ENCODE results near the gene LSM7.

The LSM7 gene

GRCh38 chr19:2321565-2322283 is 6.7 kb downstream of the LSM7 start:
- Histone ChIP-seq H3K27me3 (replicated peaks; ENCODE audit: control insufficient read depth, insufficient read depth, low read length, poor library complexity, severe bottlenecking) (no peaks in the 10 kb centered on the region), H3K27ac (ENCODE audit: insufficient read depth, low read length, poor library complexity, severe bottlenecking) (no peak overlapping the region), H3K9me3 (ENCODE audit: control insufficient read depth, low read length) (no peaks in the 10 kb centered on the region), H3K36me3 (ENCODE audit: control insufficient read depth, insufficient read depth, low read length) (peaks cover 28% of the 10 kb centered on the region), H3K4me1 (ENCODE audit: control insufficient read depth, insufficient read depth, low read length, poor library complexity, severe bottlenecking) (no peaks in the 10 kb centered on the region), H3K4me3 (ENCODE audit: insufficient read depth, low read depth, low read length, poor library complexity, severe bottlenecking) (no peak overlapping the region)
- no peak for DNase-seq

DNA sequence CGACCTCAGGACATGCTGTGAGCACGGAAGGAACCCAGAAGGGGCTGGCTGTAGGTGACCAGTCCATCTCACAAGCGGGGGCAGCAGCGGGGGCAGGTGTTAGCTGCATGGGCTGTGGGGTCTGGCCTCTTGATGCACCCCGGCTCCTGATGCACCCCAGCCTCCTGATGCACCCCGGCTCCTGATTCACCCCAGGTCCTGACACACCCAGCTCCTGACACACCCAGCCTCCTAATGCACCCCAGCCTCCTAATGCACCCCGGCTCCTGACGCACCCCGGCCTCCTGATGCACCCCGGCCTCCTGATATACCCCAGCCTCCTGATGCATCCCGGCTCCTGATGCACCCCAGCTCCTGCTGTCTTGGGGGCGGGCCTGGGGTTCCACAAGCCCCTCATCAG is 7.4 kb downstream of the LSM7 start:
- DNase-seq: no peak
- Histone ChIP-seq H3K36me3 (ENCODE audit: control insufficient read depth, insufficient read depth, low read length) (peaks cover 28% of the 10 kb centered on the region), H3K4me3 (ENCODE audit: insufficient read depth, low read depth, low read length, poor library complexity, severe bottlenecking) (no peak overlapping the region), H3K4me1 (ENCODE audit: control insufficient read depth, insufficient read depth, low read length, poor library complexity, severe bottlenecking) (no peaks in the 10 kb centered on the region), H3K9me3 (ENCODE audit: control insufficient read depth, low read length) (no peaks in the 10 kb centered on the region), H3K27me3 (replicated peaks; ENCODE audit: control insufficient read depth, insufficient read depth, low read length, poor library complexity, severe bottlenecking) (no peaks in the 10 kb centered on the region), H3K27ac (ENCODE audit: insufficient read depth, low read length, poor library complexity, severe bottlenecking) (no peak overlapping the region)

- Histone ChIP-seq H3K27ac (ENCODE audit: insufficient read depth, low read length, poor library complexity, severe bottlenecking) (no peak overlapping the region), H3K4me1 (ENCODE audit: control insufficient read depth, insufficient read depth, low read length, poor library complexity, severe bottlenecking) (no peaks in the 10 kb centered on the region), H3K36me3 (ENCODE audit: control insufficient read depth, insufficient read depth, low read length) (peaks cover 25% of the 10 kb centered on the region), H3K9me3 (ENCODE audit: control insufficient read depth, low read length) (peaks cover 5% of the 10 kb centered on the region), H3K27me3 (replicated peaks; ENCODE audit: control insufficient read depth, insufficient read depth, low read length, poor library complexity, severe bottlenecking) (no peaks in the 10 kb centered on the region), H3K4me3 (ENCODE audit: insufficient read depth, low read depth, low read length, poor library complexity, severe bottlenecking) (no peak overlapping the region)
- DNase-seq: no peak
Measured at GRCh38 chr19:2320049-2320448, 8.3 kb downstream of the LSM7 start.

DNA sequence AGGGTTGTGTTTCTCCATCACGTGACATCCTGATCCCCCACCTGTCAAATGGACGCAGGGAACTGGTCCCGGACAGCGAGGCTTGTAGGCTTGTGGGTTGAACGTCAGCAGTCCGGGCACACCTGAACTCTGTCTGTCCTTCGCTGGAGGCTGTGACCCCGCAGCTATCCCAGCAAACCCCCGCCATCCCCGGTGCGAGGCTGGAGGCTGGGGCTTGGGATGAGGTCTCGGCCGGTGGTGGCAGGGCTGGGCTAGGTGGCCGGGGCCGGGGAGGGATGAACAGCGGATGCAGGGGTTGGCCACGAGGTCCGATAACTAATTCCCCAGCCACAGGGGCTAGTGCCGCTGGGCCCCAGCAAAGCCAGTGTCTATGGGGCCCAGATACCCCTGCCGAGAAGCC is 8.8 kb downstream of the LSM7 start:
- H3K36me3 ChIP-seq (ENCODE audit: control insufficient read depth, insufficient read depth, low read length): peaks cover 23% of the 10 kb centered on the region
- H3K4me3 ChIP-seq (ENCODE audit: insufficient read depth, low read depth, low read length, poor library complexity, severe bottlenecking): no peak overlapping the region
- DNase-seq: no peak
- H3K27me3 ChIP-seq (replicated peaks; ENCODE audit: control insufficient read depth, insufficient read depth, low read length, poor library complexity, severe bottlenecking): no peaks in the 10 kb centered on the region
- H3K4me1 ChIP-seq (ENCODE audit: control insufficient read depth, insufficient read depth, low read length, poor library complexity, severe bottlenecking): no peaks in the 10 kb centered on the region
- no peak overlapping the region for H3K27ac ChIP-seq (ENCODE audit: insufficient read depth, low read length, poor library complexity, severe bottlenecking)
- peaks cover 7% of the 10 kb centered on the region for H3K9me3 ChIP-seq (ENCODE audit: control insufficient read depth, low read length)

GRCh38 chr19:2318923-2319322 is 9.5 kb downstream of the LSM7 start:
- Histone ChIP-seq H3K9me3 (ENCODE audit: control insufficient read depth, low read length) (peaks cover 7% of the 10 kb centered on the region), H3K27ac (ENCODE audit: insufficient read depth, low read length, poor library complexity, severe bottlenecking) (no peak overlapping the region), H3K36me3 (ENCODE audit: control insufficient read depth, insufficient read depth, low read length) (peaks cover 17% of the 10 kb centered on the region), H3K27me3 (replicated peaks; ENCODE audit: control insufficient read depth, insufficient read depth, low read length, poor library complexity, severe bottlenecking) (no peaks in the 10 kb centered on the region), H3K4me1 (ENCODE audit: control insufficient read depth, insufficient read depth, low read length, poor library complexity, severe bottlenecking) (no peaks in the 10 kb centered on the region), H3K4me3 (ENCODE audit: insufficient read depth, low read depth, low read length, poor library complexity, severe bottlenecking) (no peak overlapping the region)
- DNase-seq: no peak

- Histone ChIP-seq H3K9me3 (ENCODE audit: control insufficient read depth, low read length) (peaks cover 7% of the 10 kb centered on the region), H3K4me1 (ENCODE audit: control insufficient read depth, insufficient read depth, low read length, poor library complexity, severe bottlenecking) (no peaks in the 10 kb centered on the region), H3K27ac (ENCODE audit: insufficient read depth, low read length, poor library complexity, severe bottlenecking) (no peak overlapping the region), H3K4me3 (ENCODE audit: insufficient read depth, low read depth, low read length, poor library complexity, severe bottlenecking) (no peak overlapping the region), H3K36me3 (ENCODE audit: control insufficient read depth, insufficient read depth, low read length) (peaks cover 8% of the 10 kb centered on the region), H3K27me3 (replicated peaks; ENCODE audit: control insufficient read depth, insufficient read depth, low read length, poor library complexity, severe bottlenecking) (peaks cover 7% of the 10 kb centered on the region)
- DNase-seq: no peak
Measured at GRCh38 chr19:2317756-2318155, 10.6 kb downstream of the LSM7 start.

DNA sequence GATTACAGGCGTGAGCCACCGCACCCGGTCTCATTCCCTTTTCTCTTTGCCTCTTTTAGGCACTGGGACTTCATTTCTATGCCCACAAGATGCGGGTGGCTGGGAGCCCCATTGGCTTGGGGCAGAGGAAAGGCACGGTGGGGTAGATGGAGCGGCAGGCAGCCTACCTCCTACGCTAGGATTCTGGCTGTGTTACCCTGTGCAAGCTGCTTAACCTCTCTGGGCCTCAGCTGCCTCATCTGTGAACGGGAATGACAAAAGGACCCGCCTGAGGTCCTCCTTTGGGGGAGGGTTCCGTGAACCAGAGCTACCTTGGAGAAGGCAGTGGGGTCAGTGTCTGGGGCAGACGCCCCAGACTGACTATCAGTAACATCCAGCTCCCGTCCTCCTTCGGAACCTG is 11.1 kb downstream of the LSM7 start:
- Histone ChIP-seq H3K9me3 (ENCODE audit: control insufficient read depth, low read length) (peaks cover 7% of the 10 kb centered on the region), H3K27me3 (replicated peaks; ENCODE audit: control insufficient read depth, insufficient read depth, low read length, poor library complexity, severe bottlenecking) (peaks cover 11% of the 10 kb centered on the region), H3K4me3 (ENCODE audit: insufficient read depth, low read depth, low read length, poor library complexity, severe bottlenecking) (no peak overlapping the region), H3K27ac (ENCODE audit: insufficient read depth, low read length, poor library complexity, severe bottlenecking) (no peak overlapping the region), H3K4me1 (ENCODE audit: control insufficient read depth, insufficient read depth, low read length, poor library complexity, severe bottlenecking) (no peaks in the 10 kb centered on the region), H3K36me3 (ENCODE audit: control insufficient read depth, insufficient read depth, low read length) (peaks cover 4% of the 10 kb centered on the region)
- DNase-seq: no peak

DNA sequence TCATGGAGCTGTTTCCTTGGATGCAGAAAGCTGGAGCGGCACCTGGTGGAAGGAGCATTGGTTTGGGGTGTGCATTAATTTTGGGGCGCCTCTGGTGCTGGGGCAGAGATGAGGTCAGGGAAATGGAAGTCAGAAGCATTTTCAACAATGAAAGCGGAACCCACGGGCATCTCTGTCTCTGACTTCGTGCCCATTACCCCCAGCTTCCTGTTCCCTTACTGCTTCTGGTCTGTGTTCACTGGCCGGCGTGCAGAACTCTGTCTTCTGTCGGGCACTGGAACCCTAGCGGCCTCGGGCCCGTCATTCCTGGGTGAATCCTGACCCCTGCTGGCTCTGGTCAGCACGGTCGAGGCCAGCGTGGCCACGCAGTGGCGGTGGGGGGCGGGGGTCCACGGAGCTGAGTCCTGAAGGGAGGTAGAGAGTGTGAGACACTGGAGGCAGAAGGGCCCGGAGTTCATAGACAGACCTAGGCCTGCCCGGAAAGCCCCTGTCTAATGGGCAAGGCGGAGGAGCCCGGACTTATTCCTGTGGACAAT is 12.5 kb downstream of the LSM7 start:
- Histone ChIP-seq H3K27ac (ENCODE audit: insufficient read depth, low read length, poor library complexity, severe bottlenecking) (no peak overlapping the region), H3K9me3 (ENCODE audit: control insufficient read depth, low read length) (peaks cover 7% of the 10 kb centered on the region), H3K4me1 (ENCODE audit: control insufficient read depth, insufficient read depth, low read length, poor library complexity, severe bottlenecking) (no peaks in the 10 kb centered on the region), H3K27me3 (replicated peaks; ENCODE audit: control insufficient read depth, insufficient read depth, low read length, poor library complexity, severe bottlenecking) (peaks cover 11% of the 10 kb centered on the region), H3K4me3 (ENCODE audit: insufficient read depth, low read depth, low read length, poor library complexity, severe bottlenecking) (no peak overlapping the region), H3K36me3 (ENCODE audit: control insufficient read depth, insufficient read depth, low read length) (peaks cover under 1% of the 10 kb centered on the region)
- no peak for DNase-seq

- Histone ChIP-seq H3K9me3 (ENCODE audit: control insufficient read depth, low read length) (peaks cover 7% of the 10 kb centered on the region), H3K4me1 (ENCODE audit: control insufficient read depth, insufficient read depth, low read length, poor library complexity, severe bottlenecking) (no peaks in the 10 kb centered on the region), H3K36me3 (ENCODE audit: control insufficient read depth, insufficient read depth, low read length) (no peaks in the 10 kb centered on the region), H3K27ac (ENCODE audit: insufficient read depth, low read length, poor library complexity, severe bottlenecking) (no peak overlapping the region), H3K27me3 (replicated peaks; ENCODE audit: control insufficient read depth, insufficient read depth, low read length, poor library complexity, severe bottlenecking) (peaks cover 11% of the 10 kb centered on the region), H3K4me3 (ENCODE audit: insufficient read depth, low read depth, low read length, poor library complexity, severe bottlenecking) (no peak overlapping the region)
- DNase-seq: no peak
Measured at GRCh38 chr19:2315121-2315817, 13.1 kb downstream of the LSM7 start.

GRCh38 chr19:2312820-2313501 is 15.4 kb downstream of the LSM7 start:
- Histone ChIP-seq H3K4me3 (ENCODE audit: insufficient read depth, low read depth, low read length, poor library complexity, severe bottlenecking) (no peak overlapping the region), H3K27me3 (replicated peaks; ENCODE audit: control insufficient read depth, insufficient read depth, low read length, poor library complexity, severe bottlenecking) (peaks cover 24% of the 10 kb centered on the region), H3K27ac (ENCODE audit: insufficient read depth, low read length, poor library complexity, severe bottlenecking) (no peak overlapping the region), H3K4me1 (ENCODE audit: control insufficient read depth, insufficient read depth, low read length, poor library complexity, severe bottlenecking) (no peaks in the 10 kb centered on the region), H3K9me3 (ENCODE audit: control insufficient read depth, low read length) (peaks cover 7% of the 10 kb centered on the region), H3K36me3 (ENCODE audit: control insufficient read depth, insufficient read depth, low read length) (no peaks in the 10 kb centered on the region)
- no peak for DNase-seq
